ENCODE data around the gene PARP8.
A peak's percentile ranks its signal among the peaks of the same experiment; 100 is the strongest.
"Not testable (repeated sequence)": the region's sequence is repeated elsewhere in the genome, so short reads cannot be mapped to it uniquely, and the experiment has no call there.

PARP8 gene, protein sequence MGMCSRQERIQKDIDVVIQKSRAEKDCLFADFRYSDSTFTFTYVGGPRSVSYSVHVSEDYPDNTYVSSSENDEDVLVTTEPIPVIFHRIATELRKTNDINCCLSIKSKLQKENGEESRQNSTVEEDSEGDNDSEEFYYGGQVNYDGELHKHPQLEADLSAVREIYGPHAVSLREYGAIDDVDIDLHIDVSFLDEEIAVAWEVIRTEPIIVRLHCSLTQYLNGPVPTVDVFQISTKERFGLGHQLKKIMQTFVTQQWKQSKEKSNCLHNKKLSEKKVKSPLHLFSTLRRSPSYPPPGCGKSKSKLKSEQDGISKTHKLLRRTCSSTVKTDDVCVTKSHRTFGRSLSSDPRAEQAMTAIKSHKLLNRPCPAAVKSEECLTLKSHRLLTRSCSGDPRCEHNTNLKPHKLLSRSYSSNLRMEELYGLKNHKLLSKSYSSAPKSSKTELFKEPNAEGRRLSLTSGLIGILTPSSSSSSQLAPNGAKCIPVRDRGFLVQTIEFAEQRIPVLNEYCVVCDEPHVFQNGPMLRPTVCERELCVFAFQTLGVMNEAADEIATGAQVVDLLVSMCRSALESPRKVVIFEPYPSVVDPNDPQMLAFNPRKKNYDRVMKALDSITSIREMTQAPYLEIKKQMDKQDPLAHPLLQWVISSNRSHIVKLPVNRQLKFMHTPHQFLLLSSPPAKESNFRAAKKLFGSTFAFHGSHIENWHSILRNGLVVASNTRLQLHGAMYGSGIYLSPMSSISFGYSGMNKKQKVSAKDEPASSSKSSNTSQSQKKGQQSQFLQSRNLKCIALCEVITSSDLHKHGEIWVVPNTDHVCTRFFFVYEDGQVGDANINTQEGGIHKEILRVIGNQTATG

GRCh38 chr5:50666261-50667022, at the start of gene PARP8:
TSS of gene PARP8 (plus strand) at chr5:50666637. CDS start at chr5:50667096, 459 bp downstream.
- FAIRE-seq (peak; percentile 68), DNase-seq (ENCODE audit: insufficient read length, low spot score) (peak; percentile 17)
- TF ChIP-seq POLR2A (IDR thresholded peaks at IDR 0.05; ENCODE audit: low read depth, low read length), result no peak

GRCh38 chr5:50623666-50624065, 42.8 kb upstream of the PARP8 start:
- FAIRE-seq, result no peak
- no peak for TF ChIP-seq POLR2A (IDR thresholded peaks at IDR 0.05; ENCODE audit: low read depth, low read length)
- DNase-seq (ENCODE audit: insufficient read length, low spot score), result no peak

DNA sequence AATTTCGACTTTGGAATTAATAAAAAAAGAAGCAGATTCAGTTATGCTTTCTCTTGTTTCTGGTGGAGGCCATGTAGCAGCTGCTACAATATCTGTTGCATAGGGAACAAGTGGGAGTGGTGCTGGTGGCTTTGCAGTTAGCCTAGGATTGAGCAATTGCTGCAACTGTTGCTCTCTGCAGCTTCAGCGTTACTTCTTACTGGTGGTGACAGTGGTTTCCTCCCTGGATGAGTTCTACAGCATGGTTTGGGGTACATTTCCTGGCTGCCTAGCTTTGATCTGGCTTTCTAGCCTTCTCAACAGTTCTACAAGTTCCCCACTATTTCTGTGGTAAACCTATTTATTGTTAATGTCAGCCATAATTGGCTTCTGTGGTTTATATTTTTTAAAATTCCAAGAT, 31.6 kb upstream of the PARP8 start:
- not testable (repeated sequence) for FAIRE-seq; DNase-seq (ENCODE audit: insufficient read length, low spot score)

GRCh38 chr5:50637576-50637975, 28.9 kb upstream of the PARP8 start:
- not testable (repeated sequence) for FAIRE-seq; DNase-seq (ENCODE audit: insufficient read length, low spot score)

DNA sequence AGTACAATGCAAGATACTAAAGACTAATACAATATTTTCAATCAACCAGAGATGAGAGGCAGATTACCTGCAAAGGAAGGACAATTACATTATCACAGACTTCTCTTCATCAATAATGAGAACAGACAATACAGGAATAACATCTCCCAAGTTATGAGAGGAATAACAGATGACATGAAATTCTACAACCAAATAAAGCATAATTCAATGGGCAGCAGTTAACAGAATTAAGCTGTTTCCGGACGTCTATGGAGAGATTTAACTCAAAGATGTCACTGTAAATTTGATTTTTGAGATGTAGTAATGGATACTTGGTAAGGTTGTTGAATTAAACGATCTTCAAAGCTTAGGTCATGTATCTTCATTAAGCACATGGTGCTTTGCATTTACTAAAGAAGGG, 19.8 kb upstream of the PARP8 start:
- TF ChIP-seq POLR2A (IDR thresholded peaks at IDR 0.05; ENCODE audit: low read depth, low read length), result no peak
- no peak for FAIRE-seq
- DNase-seq (ENCODE audit: insufficient read length, low spot score), result no peak

GRCh38 chr5:50647726-50648125, 18.7 kb upstream of the PARP8 start:
- FAIRE-seq (no peak), DNase-seq (ENCODE audit: insufficient read length, low spot score) (no peak)
- TF ChIP-seq POLR2A (IDR thresholded peaks at IDR 0.05; ENCODE audit: low read depth, low read length), result no peak

GRCh38 chr5:50653946-50654345, 12.5 kb upstream of the PARP8 start:
- DNase-seq (ENCODE audit: insufficient read length, low spot score) (no peak), FAIRE-seq (no peak)
- no peak for TF ChIP-seq POLR2A (IDR thresholded peaks at IDR 0.05; ENCODE audit: low read depth, low read length)

- DNase-seq (ENCODE audit: insufficient read length, low spot score) (no peak), FAIRE-seq (peak; percentile 38)
- TF ChIP-seq POLR2A (IDR thresholded peaks at IDR 0.05; ENCODE audit: low read depth, low read length), result no peak
Observed at GRCh38 chr5:50655067-50655809, 11.2 kb upstream of the PARP8 start.

- no peak for TF ChIP-seq POLR2A (IDR thresholded peaks at IDR 0.05; ENCODE audit: low read depth, low read length)
- no peak for FAIRE-seq
- no peak for DNase-seq (ENCODE audit: insufficient read length, low spot score)
Observed at GRCh38 chr5:50655810-50656205, 10.6 kb upstream of the PARP8 start.

DNA sequence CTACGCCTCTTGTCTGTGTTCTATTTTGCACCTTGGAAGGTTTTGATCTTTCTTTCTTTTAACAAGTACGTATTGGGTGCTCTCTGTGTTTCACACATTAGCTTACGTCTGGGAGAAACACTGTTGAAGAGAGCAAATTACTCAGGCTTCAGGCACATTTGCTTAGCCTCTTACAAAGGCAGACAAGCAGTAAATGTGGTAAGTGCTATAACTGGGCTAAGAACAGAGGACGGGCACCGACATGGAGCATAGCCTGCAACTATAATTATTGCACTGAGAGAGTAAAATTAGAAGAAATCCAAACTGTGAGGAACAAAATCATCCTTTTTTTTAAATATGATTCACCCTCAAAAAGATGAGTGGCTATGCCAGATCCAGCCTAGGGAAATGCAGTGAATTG, 9.4 kb upstream of the PARP8 start:
- no peak for FAIRE-seq
- no peak for TF ChIP-seq POLR2A (IDR thresholded peaks at IDR 0.05; ENCODE audit: low read depth, low read length)
- no peak for DNase-seq (ENCODE audit: insufficient read length, low spot score)

DNA sequence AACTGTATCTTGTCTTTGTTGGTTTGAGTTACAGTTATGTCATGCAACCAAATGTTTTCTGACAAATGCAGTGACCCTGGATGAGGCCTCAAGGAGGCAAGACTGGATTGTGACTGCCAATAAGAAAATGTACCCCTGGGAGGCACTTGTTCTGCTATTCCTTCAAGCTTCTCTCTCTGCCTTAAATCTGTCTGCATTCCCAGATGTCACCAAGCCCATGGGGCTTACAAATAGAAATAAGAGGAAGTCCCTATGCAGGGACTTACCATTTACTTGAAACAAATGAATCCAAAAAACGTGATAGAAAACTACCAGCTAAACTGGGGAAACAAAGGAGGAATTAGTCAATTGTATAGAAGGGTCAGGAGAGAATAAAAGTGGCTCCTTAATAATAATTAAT, 8.2 kb upstream of the PARP8 start:
- FAIRE-seq (no peak), DNase-seq (ENCODE audit: insufficient read length, low spot score) (no peak)
- TF ChIP-seq POLR2A (IDR thresholded peaks at IDR 0.05; ENCODE audit: low read depth, low read length), result no peak

DNA sequence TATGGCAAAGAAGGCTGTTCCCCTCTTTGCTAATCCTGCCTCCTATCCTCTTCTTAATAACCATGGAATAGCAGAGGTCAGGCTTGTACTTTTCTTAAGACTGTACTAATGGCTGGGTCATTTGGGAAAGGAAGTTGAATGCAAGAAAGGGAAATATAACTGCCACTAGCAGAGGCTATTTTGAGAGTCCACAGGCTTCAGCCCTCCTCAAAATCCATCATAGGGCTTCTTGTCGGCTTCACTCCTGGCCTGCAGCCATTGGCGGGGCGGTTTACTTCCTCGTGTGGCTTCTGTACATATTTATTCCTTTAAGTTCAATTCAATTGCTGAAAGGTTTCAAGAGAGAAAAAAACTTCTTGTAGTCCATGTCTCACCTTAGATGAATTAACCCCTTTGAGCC, 2.8 kb upstream of the PARP8 start:
- DNase-seq (ENCODE audit: insufficient read length, low spot score) (no peak), FAIRE-seq (no peak)
- TF ChIP-seq POLR2A (IDR thresholded peaks at IDR 0.05; ENCODE audit: low read depth, low read length), result no peak

DNA sequence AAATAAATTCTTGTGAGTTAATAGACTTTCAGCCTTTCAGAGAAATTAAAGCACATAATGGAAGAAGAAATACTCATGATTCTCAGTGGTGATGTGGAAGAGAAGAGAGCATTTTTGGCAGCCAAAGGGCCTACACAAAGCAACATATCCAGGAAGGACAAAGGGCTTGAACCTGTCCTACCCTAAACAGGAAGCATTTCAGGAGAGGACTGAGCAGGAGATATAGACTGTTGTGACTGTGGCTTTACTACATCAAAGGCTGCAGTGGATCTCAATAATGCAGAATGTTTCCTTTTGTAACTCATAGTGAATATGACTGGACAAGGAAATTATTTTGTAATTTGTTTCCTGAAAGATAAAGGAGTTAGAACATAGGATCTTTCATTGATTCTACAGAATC, 1.3 kb upstream of the PARP8 start:
- TF ChIP-seq POLR2A (IDR thresholded peaks at IDR 0.05; ENCODE audit: low read depth, low read length), result no peak
- DNase-seq (ENCODE audit: insufficient read length, low spot score) (no peak), FAIRE-seq (no peak)

- not testable (repeated sequence) for DNase-seq (ENCODE audit: insufficient read length, low spot score); FAIRE-seq
Observed at GRCh38 chr5:50665761-50666202, 655 bp upstream of the PARP8 start.
